Peyer's patch (tissue), 4 donors: Measurements from ENCODE around the gene N4BP3. TPM values are rescaled to one million over a fixed set of nuclear protein-coding genes. Genes with fewer than 3 reads are reported as not detected.

Experiments
- DNase-seq, 3 donors: peaks; one replicate each; pipeline ENCODE4 v3.0.0-alpha.2; 2017 to 2019
- H3K27ac ChIP-seq, 4 donors: fragments of 200-600 bp; sonication (generic); one replicate each; pipeline ENCODE4 v1.5.1; 2016 to 2019
- H3K27me3 ChIP-seq, 2 donors: fragments of 200-600 bp; sonication (generic); one replicate each; pipeline ENCODE4 v1.5.1; 2019
- H3K36me3 ChIP-seq, 3 donors: fragments of 200-600 bp; sonication (generic); one replicate each; pipeline ENCODE4 v1.5.1; 2016 to 2019
- H3K4me1 ChIP-seq, 4 donors: fragments of 200-600 bp; sonication (generic); one replicate each; pipeline ENCODE4 v1.5.1; 2016 to 2019
- H3K4me3 ChIP-seq, 4 donors: fragments of 200-600 bp; sonication (generic); 1 replicate in 3 of 4; 2 replicates in 1 of 4; pipeline ENCODE4 v1.5.1; 2016 to 2019; ENCODE audit warnings: mild to moderate bottlenecking in 1 of 4
- H3K9me3 ChIP-seq, 4 donors: fragments of 200-600 bp; sonication (generic); one replicate each; pipeline ENCODE4 v1.5.1; 2016 to 2019; ENCODE audit warnings: mild to moderate bottlenecking in 1 of 4
- POLR2A ChIP-seq, 2 donors: fragments of 450-650 bp; IDR thresholded peaks; one replicate each; pipeline ENCODE4 v1.5.1; 2017; ENCODE audit warnings: antibody characterized with exemption in 2 of 2, mild to moderate bottlenecking in 2 of 2, moderate library complexity in 2 of 2
- total RNA-seq, 4 donors: library from RNA; depleted of rRNA; stranded (reverse); fragments of >200 nt; gene quantifications; one replicate each; pipeline ENCODE4 v1.1.0, GENCODE V29; 2016
- TF ChIP-seq, protein P1 (sequence below), 6 experiments: fragments of 450-650 bp in 4 of 6; fragments of 200-600 bp in 2 of 6; sonication (generic) in 1 of 6; IDR thresholded peaks; one replicate each; pipeline ENCODE4 v1.5.1; 2017 to 2019; ENCODE audit warnings: antibody characterized with exemption in 6 of 6, mild to moderate bottlenecking in 3 of 6, moderate library complexity in 1 of 6

Gene N4BP3
- total RNA-seq, 4 donors from 2014 or later: 0.53 to 2.5 (median 1.1) TPM

- peaks cover 0 to 12% of the 10 kb centered on the region in 2 donors for H3K27me3 ChIP-seq
- H3K27ac ChIP-seq: no peak overlapping the region
- DNase-seq: no peak
- TF ChIP-seq POLR2A (IDR thresholded peaks at IDR 0.05): no peak
- H3K4me3 ChIP-seq: no peak overlapping the region
- no peaks in the 10 kb centered on the region for H3K9me3 ChIP-seq
- peaks cover 0 to 24% (median 9%) of the 10 kb centered on the region in 4 donors for H3K4me1 ChIP-seq
- H3K36me3 ChIP-seq: no peaks in the 10 kb centered on the region
These were observed 2.8 kb upstream of the N4BP3 start for GRCh38 chr5:178110511-178110910.

- no peak for DNase-seq
- peaks cover 0 to 34% (median 14%) of the 10 kb centered on the region in 4 donors for H3K4me1 ChIP-seq
- no peaks in the 10 kb centered on the region for H3K36me3 ChIP-seq
- no peak overlapping the region for H3K27ac ChIP-seq
- TF ChIP-seq POLR2A (IDR thresholded peaks at IDR 0.05): no peak
- TF ChIP-seq, protein P1, sequence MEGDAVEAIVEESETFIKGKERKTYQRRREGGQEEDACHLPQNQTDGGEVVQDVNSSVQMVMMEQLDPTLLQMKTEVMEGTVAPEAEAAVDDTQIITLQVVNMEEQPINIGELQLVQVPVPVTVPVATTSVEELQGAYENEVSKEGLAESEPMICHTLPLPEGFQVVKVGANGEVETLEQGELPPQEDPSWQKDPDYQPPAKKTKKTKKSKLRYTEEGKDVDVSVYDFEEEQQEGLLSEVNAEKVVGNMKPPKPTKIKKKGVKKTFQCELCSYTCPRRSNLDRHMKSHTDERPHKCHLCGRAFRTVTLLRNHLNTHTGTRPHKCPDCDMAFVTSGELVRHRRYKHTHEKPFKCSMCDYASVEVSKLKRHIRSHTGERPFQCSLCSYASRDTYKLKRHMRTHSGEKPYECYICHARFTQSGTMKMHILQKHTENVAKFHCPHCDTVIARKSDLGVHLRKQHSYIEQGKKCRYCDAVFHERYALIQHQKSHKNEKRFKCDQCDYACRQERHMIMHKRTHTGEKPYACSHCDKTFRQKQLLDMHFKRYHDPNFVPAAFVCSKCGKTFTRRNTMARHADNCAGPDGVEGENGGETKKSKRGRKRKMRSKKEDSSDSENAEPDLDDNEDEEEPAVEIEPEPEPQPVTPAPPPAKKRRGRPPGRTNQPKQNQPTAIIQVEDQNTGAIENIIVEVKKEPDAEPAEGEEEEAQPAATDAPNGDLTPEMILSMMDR (IDR thresholded peaks at IDR 0.05): no peak
- peaks cover 0 to 13% of the 10 kb centered on the region in 2 donors for H3K27me3 ChIP-seq
- no peak overlapping the region for H3K4me3 ChIP-seq
- H3K9me3 ChIP-seq: no peaks in the 10 kb centered on the region
These were observed 1.4 kb upstream of the N4BP3 start for GRCh38 chr5:178111925-178112324.

GRCh38 chr5:178112545-178112944, 787 bp upstream of the N4BP3 start:
- H3K9me3 ChIP-seq: no peaks in the 10 kb centered on the region
- peaks cover 0 to 13% of the 10 kb centered on the region in 2 donors for H3K27me3 ChIP-seq
- H3K4me1 ChIP-seq: peaks cover 0 to 34% (median 19%) of the 10 kb centered on the region in 4 donors
- no peak for DNase-seq
- H3K36me3 ChIP-seq: no peaks in the 10 kb centered on the region
- H3K4me3 ChIP-seq: no peak overlapping the region
- TF ChIP-seq POLR2A (IDR thresholded peaks at IDR 0.05): no peak
- TF ChIP-seq, protein P1 (IDR thresholded peaks at IDR 0.05): no peak
- H3K27ac ChIP-seq: no peak overlapping the region

- peak overlapping the region; percentile 40 to 63 (median 54) for H3K4me3 ChIP-seq
- no peaks in the 10 kb centered on the region for H3K36me3 ChIP-seq
- peaks cover 0 to 13% of the 10 kb centered on the region in 2 donors for H3K27me3 ChIP-seq
- peak overlapping the region in 3 of 4 donors; percentile 5 to 82 (median 10) for H3K27ac ChIP-seq
- peak in 1 of 3 donors; percentile 28 for DNase-seq
- no peaks in the 10 kb centered on the region for H3K9me3 ChIP-seq
- TF ChIP-seq, protein P1 (IDR thresholded peaks at IDR 0.05): no peak
- no peak for TF ChIP-seq POLR2A (IDR thresholded peaks at IDR 0.05)
- peaks cover 0 to 34% (median 24%) of the 10 kb centered on the region in 4 donors for H3K4me1 ChIP-seq
These were observed 551 bp downstream of the N4BP3 start for GRCh38 chr5:178113841-178114324.

GRCh38 chr5:178114325-178115135, 1.2 kb downstream of the N4BP3 start:
- Histone ChIP-seq H3K27me3 (peaks cover 0 to 13% of the 10 kb centered on the region in 2 donors), H3K27ac (peak overlapping the region in 1 of 4 donors; percentile 82), H3K4me1 (peaks cover 0 to 37% (median 26%) of the 10 kb centered on the region in 4 donors)

More at GRCh38 chr5:178114325-178115135, 1.2 kb downstream of the N4BP3 start:
- peak; percentile 61 to 67 (median 63) for DNase-seq
- H3K4me3 ChIP-seq: peak overlapping the region; percentile 40 to 63 (median 54)
- no peaks in the 10 kb centered on the region for H3K36me3 ChIP-seq
- no peak for TF ChIP-seq POLR2A (IDR thresholded peaks at IDR 0.05)
- TF ChIP-seq, protein P1 (IDR thresholded peaks at IDR 0.05): no peak
- H3K9me3 ChIP-seq: no peaks in the 10 kb centered on the region
